GM03348 (cell line): ENCODE measurements around the gene ZFYVE16.
"Not testable (repeated sequence)": the region's sequence is repeated elsewhere in the genome, so short reads cannot be mapped to it uniquely, and the experiment has no call there.

ENCODE experiments used
- DNase-seq: peaks from one replicate; pipeline ENCODE4 v3.0.0; 2012; ENCODE audit warnings: low spot score

Gene ZFYVE16

GRCh38 chr5:80411589-80412219, 3.8 kb downstream of the ZFYVE16 start:
- DNase-seq, result peak; percentile 16

- peak; percentile 21 for DNase-seq
Observed at GRCh38 chr5:80414113-80414512, 6.2 kb downstream of the ZFYVE16 start.

GRCh38 chr5:80417973-80418372, 10.1 kb downstream of the ZFYVE16 start:
- no peak for DNase-seq

GRCh38 chr5:80424365-80424764, 16.5 kb downstream of the ZFYVE16 start:
- not testable (repeated sequence) for DNase-seq

GRCh38 chr5:80435476-80435875, 27.6 kb downstream of the ZFYVE16 start:
- no peak for DNase-seq

- no peak for DNase-seq
Observed at GRCh38 chr5:80437326-80437725, 29.5 kb downstream of the ZFYVE16 start.

- DNase-seq, result no peak
Observed at GRCh38 chr5:80438739-80439138, 30.9 kb downstream of the ZFYVE16 start.

- no peak for DNase-seq
Observed at GRCh38 chr5:80439213-80439612, 31.3 kb downstream of the ZFYVE16 start.

- DNase-seq, result no peak
Observed at GRCh38 chr5:80442742-80443141, 34.9 kb downstream of the ZFYVE16 start.

- no peak for DNase-seq
Observed at GRCh38 chr5:80453366-80453765, 45.5 kb downstream of the ZFYVE16 start.

GRCh38 chr5:80463269-80463668, 55.4 kb downstream of the ZFYVE16 start:
- no peak for DNase-seq

- DNase-seq, result peak; percentile 51
Observed at GRCh38 chr5:80466669-80467485, 59.0 kb downstream of the ZFYVE16 start.

- no peak for DNase-seq
Observed at GRCh38 chr5:80468131-80468530, 60.3 kb downstream of the ZFYVE16 start.

GRCh38 chr5:80470631-80471030, 62.8 kb downstream of the ZFYVE16 start:
- DNase-seq, result not testable (repeated sequence)

- DNase-seq, result no peak
Observed at GRCh38 chr5:80474929-80475328, 67.1 kb downstream of the ZFYVE16 start.

GRCh38 chr5:80479713-80480112, 71.8 kb downstream of the ZFYVE16 start:
- DNase-seq, result no peak

GRCh38 chr5:80480354-80480753, 72.5 kb downstream of the ZFYVE16 start:
- DNase-seq, result no peak

- peak; percentile 70 for DNase-seq
Observed at GRCh38 chr5:80481019-80481893, 73.4 kb downstream of the ZFYVE16 start.

GRCh38 chr5:80482578-80482977, 74.7 kb downstream of the ZFYVE16 start:
- no peak for DNase-seq

GRCh38 chr5:80483636-80484232, 75.9 kb downstream of the ZFYVE16 start:
- DNase-seq, result no peak

GRCh38 chr5:80487444-80487828, 79.6 kb downstream of the ZFYVE16 start:
- no peak for DNase-seq
